Stimulated activated CD4-positive, alpha-beta T cell treated with anti-CD3 and anti-CD28 coated beads, Interleukin-4, amount 100 ng/mL, for 48 hours (primary cell): Measurements from ENCODE around the gene ADARB1.

Source experiments
- DNase-seq, 2 donors: peaks; one replicate each; pipeline ENCODE4 v3.0.0-alpha.2; 2020; ENCODE audit warnings: low read depth in 2 of 2

Gene ADARB1

DNA sequence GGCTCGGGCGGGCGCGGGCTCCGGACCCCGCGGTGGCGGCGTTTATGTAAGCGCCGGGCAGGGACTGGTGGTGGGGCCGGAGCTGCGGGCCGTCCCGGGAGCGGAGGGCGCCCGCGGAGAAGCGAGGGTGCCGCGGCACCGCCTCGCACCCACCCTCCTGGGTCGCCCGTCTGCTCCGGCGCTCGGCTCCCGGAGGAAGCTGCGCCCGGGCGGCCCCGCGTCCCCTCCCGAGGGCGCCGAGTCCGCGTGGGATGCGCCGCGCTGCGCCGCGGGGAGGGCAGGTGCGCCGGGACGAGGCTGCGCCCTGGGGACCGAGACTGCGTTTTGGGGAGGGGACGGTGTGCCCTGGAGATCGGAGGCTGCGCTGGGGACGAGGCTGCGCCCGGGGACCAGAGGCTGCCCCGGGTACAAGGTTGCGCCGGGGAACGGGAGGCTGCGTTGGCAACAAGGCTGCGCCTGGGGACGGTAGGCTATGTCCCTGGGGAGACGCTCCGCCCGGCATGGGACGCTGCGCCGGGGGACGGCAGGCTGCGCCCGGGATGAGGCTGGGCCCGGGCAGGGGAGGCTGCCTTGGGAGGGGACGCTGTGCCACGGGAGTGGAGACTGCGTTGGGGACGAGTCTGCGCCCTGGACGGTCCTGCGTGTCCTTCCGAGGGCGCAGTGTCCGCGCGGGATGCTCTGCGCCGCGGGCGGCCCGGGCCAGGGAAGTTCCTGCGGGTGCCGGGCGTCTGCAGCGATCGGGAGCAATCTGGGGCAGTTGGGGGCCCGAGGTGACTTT is 627 bp downstream of the ADARB1 start:
- peak in 1 of 2 donors; percentile 30 for DNase-seq

DNA sequence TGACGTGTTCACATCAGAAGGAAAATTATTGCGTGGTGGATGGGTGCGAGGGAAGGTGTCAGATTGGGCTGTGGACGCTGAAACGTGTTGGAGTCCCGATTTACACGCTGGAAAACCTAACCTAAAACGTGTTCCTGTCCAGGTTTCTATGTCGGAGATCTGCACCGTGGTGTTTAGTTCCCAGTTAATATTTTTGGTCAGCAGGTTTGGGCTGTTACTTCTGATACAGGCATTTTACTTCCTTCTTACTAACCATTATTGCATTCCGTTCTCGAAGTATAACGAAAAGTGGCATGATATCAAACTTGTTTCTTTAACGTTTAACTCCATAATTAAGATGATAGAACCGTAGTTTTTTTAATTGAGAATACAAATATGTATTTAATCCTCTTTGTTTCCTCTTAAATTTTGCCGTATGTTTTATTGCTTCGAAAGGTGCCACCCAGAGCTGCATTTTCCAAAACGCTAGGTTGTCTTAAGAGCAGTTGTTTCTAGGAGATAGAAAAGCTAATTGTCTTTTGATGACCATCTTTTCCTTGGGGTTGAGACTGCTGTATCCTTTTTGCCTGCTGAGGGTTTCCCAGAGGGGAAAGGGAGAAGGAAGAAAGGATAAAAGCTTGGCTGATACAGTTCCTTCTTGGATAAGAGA is 1.3 kb downstream of the ADARB1 start:
- DNase-seq, result no peak

DNA sequence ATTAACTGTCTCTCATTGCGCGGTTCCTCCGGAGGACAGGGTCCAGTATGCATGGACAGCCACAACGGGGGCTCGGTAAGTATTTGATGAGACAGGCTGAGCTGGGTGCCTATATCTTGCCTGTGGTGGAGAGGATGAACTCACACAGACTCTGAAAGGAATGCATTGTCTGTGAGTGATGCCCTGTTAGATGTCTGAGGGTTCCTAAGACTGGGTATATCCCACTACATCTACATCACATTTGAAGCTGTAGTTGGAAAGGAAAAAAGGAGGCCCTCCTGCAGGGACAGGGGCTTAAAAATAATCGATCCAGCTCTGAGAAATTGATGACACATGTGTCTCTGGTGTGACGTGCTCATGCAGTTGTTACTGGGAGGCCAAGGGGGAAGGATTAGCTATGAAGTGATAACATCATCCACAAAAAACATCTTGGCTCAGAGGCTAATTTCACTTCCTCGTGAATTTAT is 1.9 kb downstream of the ADARB1 start:
- DNase-seq, result no peak

DNA sequence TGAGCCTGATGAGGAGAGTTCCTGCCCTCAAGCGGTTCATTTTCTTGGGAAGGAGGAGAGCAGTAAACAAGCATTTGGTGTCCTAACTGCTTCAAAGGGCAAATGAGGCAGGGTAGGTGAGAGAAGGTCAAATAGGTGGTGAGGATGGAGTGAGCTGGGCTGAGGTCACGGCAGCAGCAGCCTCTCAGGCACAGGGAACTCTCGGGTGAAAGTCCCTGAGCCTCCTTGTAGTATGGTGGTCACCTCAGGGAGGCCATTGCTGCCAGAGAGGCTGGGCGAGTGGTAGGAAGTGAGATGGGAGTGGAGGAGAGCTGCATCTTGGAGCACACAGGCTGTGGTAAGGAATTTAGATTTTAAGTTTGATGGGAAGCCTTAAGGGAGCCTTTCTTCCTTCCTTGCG is 4.0 kb downstream of the ADARB1 start:
- DNase-seq, result no peak

GRCh38 chr21:45078877-45079281 is 4.5 kb downstream of the ADARB1 start:
- DNase-seq, result peak; percentile 37 to 65

- DNase-seq, result no peak
Measured at GRCh38 chr21:45079351-45079750, 5.0 kb downstream of the ADARB1 start.

- no peak for DNase-seq
Measured at GRCh38 chr21:45080232-45080631, 5.9 kb downstream of the ADARB1 start.

GRCh38 chr21:45080639-45081414 is 6.4 kb downstream of the ADARB1 start:
- DNase-seq, result no peak

- no peak for DNase-seq
Measured at GRCh38 chr21:45081636-45082035, 7.3 kb downstream of the ADARB1 start.

- no peak for DNase-seq
Measured at GRCh38 chr21:45082736-45083135, 8.4 kb downstream of the ADARB1 start.

DNA sequence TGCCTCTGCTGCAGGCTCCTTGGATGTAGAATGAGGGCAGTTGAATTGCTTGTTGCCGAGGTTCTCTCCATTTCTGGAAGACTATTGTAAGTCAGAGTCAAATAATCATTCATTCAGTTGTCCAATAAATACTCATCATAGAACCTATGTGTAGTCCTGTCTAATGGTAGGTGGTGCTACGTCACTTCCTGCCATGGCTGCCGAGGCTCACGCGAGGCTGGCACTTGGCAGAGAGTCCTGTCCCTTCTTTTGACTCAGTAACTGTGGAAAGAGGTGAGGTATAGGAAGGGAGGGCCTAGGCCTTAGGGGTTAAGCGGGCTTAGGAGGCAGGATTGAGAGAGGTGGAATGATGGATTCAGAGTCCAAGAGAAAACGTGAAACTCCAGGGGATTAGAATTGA is 9.7 kb downstream of the ADARB1 start:
- no peak for DNase-seq

DNA sequence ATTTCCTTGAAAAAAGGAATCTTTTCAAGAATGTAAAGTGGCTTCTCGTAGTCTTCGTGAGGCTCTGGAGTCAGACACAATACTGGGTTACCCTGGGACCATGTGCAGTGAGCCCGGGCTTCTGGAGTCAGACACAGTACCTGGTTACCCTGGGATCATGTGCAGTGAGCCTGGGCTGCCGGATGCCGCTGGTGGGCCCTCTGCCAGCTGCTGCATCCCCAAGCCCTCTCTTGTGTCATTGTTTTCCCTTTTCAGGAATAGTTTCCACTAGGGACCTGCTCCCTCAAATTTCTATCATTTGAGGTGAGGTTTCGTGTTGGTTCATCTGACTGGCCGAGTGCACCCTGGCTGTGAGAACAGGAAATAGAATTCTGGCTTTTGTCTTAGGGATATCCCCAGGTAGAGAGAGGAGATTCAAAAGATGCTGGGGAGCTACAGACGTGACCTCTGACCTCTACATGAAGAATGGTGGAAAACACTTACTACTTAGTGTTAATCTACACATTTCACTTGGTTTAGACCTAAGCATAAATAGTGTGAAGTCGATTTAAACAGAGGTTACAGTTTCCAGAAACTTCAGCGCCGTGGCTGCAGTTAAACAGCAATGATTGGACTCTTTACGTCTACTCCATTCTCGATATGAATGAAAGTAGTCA is 10.6 kb downstream of the ADARB1 start:
- DNase-seq, result no peak

DNA sequence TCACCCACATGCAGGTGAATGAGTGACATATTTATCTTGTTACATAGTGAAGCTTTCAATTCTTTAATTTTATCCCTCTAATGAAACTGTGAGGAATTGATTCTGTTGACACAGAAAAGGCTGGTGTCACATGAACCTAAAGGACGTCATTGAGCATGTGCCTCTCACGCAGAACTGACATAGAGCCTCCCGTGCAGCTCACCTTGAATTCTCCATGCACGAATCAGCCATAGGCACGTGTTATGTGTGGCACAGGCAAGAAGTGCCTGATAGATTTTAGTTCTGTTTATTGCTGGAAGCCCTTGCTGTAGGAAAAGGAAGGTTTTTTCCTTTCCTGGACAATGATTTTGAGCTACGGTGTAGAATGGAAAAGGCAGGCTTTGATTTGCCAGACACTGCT is 11.3 kb downstream of the ADARB1 start:
- DNase-seq, result no peak

DNA sequence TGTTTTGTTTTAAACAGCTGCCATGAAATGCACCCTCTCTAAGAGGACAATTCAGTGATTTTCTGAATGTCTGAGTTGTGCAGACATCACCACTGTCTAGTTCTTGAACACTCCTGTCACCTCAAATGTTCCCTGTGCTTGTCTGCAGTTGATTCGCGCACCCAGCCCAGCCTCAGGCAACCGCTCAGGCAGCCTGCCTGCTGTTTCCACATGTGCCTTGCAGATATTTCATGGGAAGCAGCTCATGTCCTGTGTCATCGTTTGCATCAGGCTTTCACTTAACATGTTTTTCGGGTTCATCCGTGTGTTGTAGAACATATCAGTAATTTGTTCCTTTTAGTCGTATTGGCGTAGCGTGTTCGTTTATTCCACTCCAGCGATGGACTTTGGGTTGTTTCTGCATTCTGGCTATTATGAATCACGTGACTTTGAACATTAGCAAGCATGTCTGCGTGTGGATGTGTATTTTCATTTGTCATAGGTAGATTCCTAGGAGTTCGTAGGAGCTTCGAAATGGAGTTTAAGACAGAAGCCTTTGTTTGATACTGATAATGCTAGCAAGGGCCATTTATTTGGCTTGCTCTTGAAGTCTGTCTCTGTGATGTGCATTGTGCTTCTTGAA is 12.1 kb downstream of the ADARB1 start:
- DNase-seq, result no peak

GRCh38 chr21:45087022-45087823 is 12.8 kb downstream of the ADARB1 start:
- no peak for DNase-seq

DNA sequence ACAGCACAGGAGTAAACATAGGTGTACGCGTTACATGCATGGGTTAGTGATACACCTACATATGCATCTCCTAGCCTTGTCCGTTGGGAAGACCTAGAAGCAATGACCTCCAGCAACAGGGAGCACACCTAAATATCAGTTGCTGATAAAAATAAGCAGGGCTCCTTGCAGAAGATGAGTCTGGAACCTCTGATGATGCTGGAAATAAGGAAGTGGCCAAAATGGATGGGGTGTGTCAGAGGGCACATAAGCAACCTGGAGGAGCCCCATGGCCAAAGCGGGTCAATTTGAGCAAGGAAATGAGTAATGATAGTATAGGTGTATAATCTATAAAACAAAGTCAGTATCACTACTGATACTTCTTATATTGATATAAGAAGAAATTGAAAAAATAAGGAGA is 13.7 kb downstream of the ADARB1 start:
- DNase-seq, result no peak

DNA sequence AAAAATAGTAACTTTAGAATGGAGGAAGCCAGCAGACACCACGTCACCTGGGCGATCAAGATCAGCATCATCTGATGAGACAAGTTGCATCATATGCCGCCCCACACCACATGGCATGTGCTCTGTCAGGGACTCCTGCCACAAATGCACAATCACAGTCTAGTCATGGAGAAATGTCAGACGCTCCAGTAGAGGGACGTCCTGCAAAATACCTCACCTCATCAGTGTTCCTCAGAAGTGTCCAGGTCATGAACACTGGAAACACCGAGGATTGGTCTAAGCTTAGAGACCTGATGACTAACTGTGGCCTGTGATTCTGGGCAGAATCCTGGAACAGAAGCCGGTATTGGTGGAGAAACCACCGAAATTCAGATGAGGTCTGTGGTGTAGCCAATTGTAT is 14.3 kb downstream of the ADARB1 start:
- DNase-seq, result no peak

DNA sequence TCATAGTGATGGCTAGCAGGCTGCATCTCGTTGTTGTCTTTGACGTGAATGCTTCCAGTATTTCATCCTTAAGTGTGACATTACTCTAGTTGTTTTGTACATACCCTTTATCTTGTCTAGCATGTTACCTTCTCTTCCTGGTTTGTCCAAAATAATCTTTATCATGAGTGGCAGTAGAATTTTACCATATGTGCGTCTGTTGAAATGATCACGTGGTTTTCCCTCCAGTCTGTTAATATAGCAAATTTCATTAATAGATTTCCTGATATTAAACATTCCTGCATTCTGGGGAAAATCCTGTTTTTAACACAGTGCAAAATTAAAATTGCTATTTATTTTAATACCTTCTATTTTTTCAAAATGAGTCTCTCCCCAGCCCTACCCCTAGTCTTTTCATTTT is 15.6 kb downstream of the ADARB1 start:
- DNase-seq, result no peak

DNA sequence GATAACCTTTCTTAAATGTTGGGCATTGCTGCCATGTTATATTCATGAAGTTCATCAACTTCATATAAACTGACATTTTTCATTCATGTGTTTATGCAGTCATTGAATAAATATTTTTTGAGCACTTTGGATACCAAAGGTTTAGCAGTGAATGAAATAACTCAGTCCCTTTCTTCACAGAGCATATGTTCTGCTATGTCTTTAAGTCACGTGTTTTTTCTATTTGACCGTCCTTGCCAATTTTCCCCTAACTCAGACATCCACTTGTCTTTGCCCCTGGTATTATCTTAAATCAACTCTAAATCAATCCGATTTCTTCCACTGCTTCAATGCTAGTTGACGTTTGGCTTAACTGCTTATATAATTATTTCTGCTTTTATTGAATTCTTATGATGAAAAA is 16.6 kb downstream of the ADARB1 start:
- DNase-seq, result no peak

DNA sequence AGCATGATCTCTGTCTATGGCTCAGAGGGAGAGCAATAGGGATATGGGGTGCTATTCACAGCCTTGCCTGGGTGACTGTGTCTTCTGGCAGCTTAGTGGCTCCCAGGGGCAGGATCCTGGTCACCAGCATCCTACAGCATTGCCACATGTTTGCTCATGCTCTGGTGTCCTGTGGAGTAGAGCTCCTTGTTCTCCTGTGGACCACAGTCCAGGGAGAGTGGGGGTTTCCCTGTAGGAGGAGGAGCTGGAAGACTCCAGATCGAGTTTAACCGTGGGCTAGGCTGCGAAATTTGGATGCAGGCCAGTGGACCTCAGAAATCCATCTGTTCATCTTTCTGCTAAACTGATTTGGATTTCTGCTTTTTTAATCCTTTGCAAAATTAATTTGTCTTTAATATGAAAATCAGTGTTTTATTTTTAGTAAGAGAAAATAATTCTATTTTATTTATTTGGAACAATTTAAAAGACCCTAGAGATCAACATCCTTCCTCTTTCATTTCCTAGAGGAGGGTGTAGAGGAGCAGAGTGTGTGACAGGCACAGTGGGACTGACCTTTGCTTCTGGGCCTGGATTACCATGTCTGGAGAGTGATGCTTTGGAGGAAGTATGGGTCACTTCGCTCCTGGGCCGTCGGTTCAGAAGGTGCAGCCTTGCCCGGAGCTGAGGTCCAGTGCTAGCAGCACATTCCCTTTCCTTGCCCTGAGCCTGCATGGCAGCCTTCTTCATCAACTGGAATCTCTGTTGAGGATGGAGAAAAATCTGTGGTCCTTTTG is 17.4 kb downstream of the ADARB1 start:
- no peak for DNase-seq
